ENCODE measurements around the gene POF1B.
"Not testable (repeated sequence)": the region's sequence is repeated elsewhere in the genome, so short reads cannot be mapped to it uniquely, and the experiment has no call there.

Gene POF1B

GRCh38 chrX:85379174-85379907, at the start of gene POF1B:
TSS of gene POF1B (minus strand) at chrX:85379665. CDS start at chrX:85379454, 211 bp downstream.
- DNase-seq = no peak

- no peak for DNase-seq
Measured at GRCh38 chrX:85429066-85429465, 49.6 kb upstream of the POF1B start.

GRCh38 chrX:85419293-85419692, 39.8 kb upstream of the POF1B start:
- no peak for DNase-seq

GRCh38 chrX:85391878-85392238, 12.4 kb upstream of the POF1B start:
- DNase-seq = no peak

- DNase-seq = no peak
Measured at GRCh38 chrX:85391185-85391877, 11.9 kb upstream of the POF1B start.

GRCh38 chrX:85381602-85382001, 2.1 kb upstream of the POF1B start:
- no peak for DNase-seq

- DNase-seq = no peak
Measured at GRCh38 chrX:85378461-85378860, 1.0 kb downstream of the POF1B start.

GRCh38 chrX:85375333-85375738, 4.1 kb downstream of the POF1B start:
- no peak for DNase-seq

- DNase-seq = no peak
Measured at GRCh38 chrX:85365370-85365995, 14.0 kb downstream of the POF1B start.

GRCh38 chrX:85359051-85359450, 20.4 kb downstream of the POF1B start:
- DNase-seq = no peak

GRCh38 chrX:85345523-85345922, 33.9 kb downstream of the POF1B start:
- DNase-seq = no peak

- no peak for DNase-seq
Measured at GRCh38 chrX:85327060-85327333, 52.5 kb downstream of the POF1B start.

GRCh38 chrX:85326234-85327059, 53.0 kb downstream of the POF1B start:
- DNase-seq = no peak

- not testable (repeated sequence) for DNase-seq
Measured at GRCh38 chrX:85311348-85311747, 68.1 kb downstream of the POF1B start.

GRCh38 chrX:85309717-85310116, 69.7 kb downstream of the POF1B start:
- no peak for DNase-seq

GRCh38 chrX:85303544-85303943, 75.9 kb downstream of the POF1B start:
- no peak for DNase-seq

- no peak for DNase-seq
Measured at GRCh38 chrX:85288992-85289723, 90.3 kb downstream of the POF1B start.

- DNase-seq = not testable (repeated sequence)
Measured at GRCh38 chrX:85285286-85285685, 94.2 kb downstream of the POF1B start.

GRCh38 chrX:85244450-85245211, 134.8 kb downstream of the POF1B start:
- DNase-seq = no peak

- DNase-seq = no peak
Measured at GRCh38 chrX:85243761-85244449, 135.6 kb downstream of the POF1B start, which contains the start of the genes SATL1 and ZNF711. TSS of gene SATL1 (minus strand) at chrX:85243779. CDS start at chrX:85108968, 134,811 bp downstream. TSS of gene ZNF711 (plus strand) at chrX:85243991. CDS start at chrX:85247573, 3,582 bp downstream.

GRCh38 chrX:85243155-85243554, 136.3 kb downstream of the POF1B start:
- no peak for DNase-seq
